Sigmoid colon (tissue), 7 donors: Measurements from ENCODE around the gene DDX5. TPM values are rescaled to one million over a fixed set of nuclear protein-coding genes. Genes with fewer than 3 reads are reported as not detected.

Source experiments
- DNase-seq: peaks from one replicate; pipeline ENCODE4 v3.0.0-alpha.2; 2019
- H3K27ac ChIP-seq, 4 donors: fragments of 200-600 bp; sonication (generic); one replicate each; pipeline ENCODE4 v1.5.1; 2016 to 2019; ENCODE audit warnings: mild to moderate bottlenecking in 1 of 4
- H3K27me3 ChIP-seq, 3 donors: fragments of 200-600 bp; sonication (generic); one replicate each; pipeline ENCODE4 v1.5.1; 2019; ENCODE audit warnings: mild to moderate bottlenecking in 1 of 3
- H3K36me3 ChIP-seq, 4 donors: fragments of 200-600 bp; sonication (generic); one replicate each; pipeline ENCODE4 v1.5.1; 2016 to 2019
- H3K4me1 ChIP-seq, 4 donors: fragments of 200-600 bp; sonication (generic); one replicate each; pipeline ENCODE4 v1.5.1; 2017 to 2019
- H3K4me3 ChIP-seq, 4 donors: fragments of 200-600 bp; sonication (generic); one replicate each; pipeline ENCODE4 v1.5.1; 2017 to 2019; ENCODE audit warnings: mild to moderate bottlenecking in 2 of 4, moderate library complexity in 1 of 4
- H3K9me3 ChIP-seq, 4 donors: fragments of 200-600 bp in 3 of 4; sonication (generic) in 3 of 4; one replicate each; pipeline versions ENCODE4 v1.5.1 to v1.6.1; 2013 to 2019
- CTCF ChIP-seq, 4 experiments: fragments of 450-650 bp in 3 of 4; fragments of 200-600 bp in 1 of 4; IDR thresholded peaks; one replicate each; pipeline ENCODE4 v1.5.1; 2016 to 2019; ENCODE audit warnings: antibody characterized with exemption in 4 of 4, mild to moderate bottlenecking in 3 of 4, moderate library complexity in 2 of 4
- EP300 ChIP-seq, 4 donors: sonication (generic); formaldehyde crosslinking; IDR thresholded peaks; one replicate each; pipeline ENCODE4 v1.6.1; 2017; ENCODE audit warnings: antibody characterized with exemption in 4 of 4
- POLR2A ChIP-seq, 2 donors: fragments of 450-650 bp; IDR thresholded peaks; one replicate each; pipeline ENCODE4 v1.6.1; 2016; ENCODE audit warnings: antibody characterized with exemption in 2 of 2, mild to moderate bottlenecking in 2 of 2, moderate library complexity in 2 of 2
- POLR2AphosphoS5 ChIP-seq, 4 donors: sonication (generic); formaldehyde crosslinking; IDR thresholded peaks; one replicate each; pipeline ENCODE4 v1.6.1; 2017; ENCODE audit warnings: antibody characterized with exemption in 4 of 4
- WGBS, 2 donors: extraction: QIAGEN DNeasy Blood & Tissue Kit; methylation state at CpG; one replicate each; pipeline ENCODE4 v1.1.7; 2013; 5-methylcytosine and 5-hydroxymethylcytosine counted together
- intact Hi-C: fragments of 100-400 bp; cut with DNase I; formaldehyde crosslinking; loops from one replicate; pipeline ENCODE4 v1.15.1; 2023
- polyA plus RNA-seq, 3 donors: library from polyadenylated mRNA; stranded (reverse); fragments of 200-250 nt; gene quantifications; one replicate each; pipeline ENCODE4 v1.2.3, GENCODE V29; 2013
- total RNA-seq, 4 donors: library from RNA; depleted of rRNA; stranded (reverse); fragments of >200 nt; gene quantifications; one replicate each; pipeline ENCODE4 v1.1.0, GENCODE V29; 2016
- donor health status: healthy with polysubstance abuse.
- donor health status: Bipolar disorder and iron deficiency.
- donor health status: healthy.

The DDX5 gene
- 1,000 to 10,000 TPM in 1 of 4 donors, 100 to 1,000 TPM in 3; 488 to 1,652 (median 747) TPM for total RNA-seq
- 100 to 1,000 TPM; 187 to 412 (median 248) TPM for polyA plus RNA-seq

- TF ChIP-seq POLR2A (IDR thresholded peaks at IDR 0.05) (peak; percentile 97), EP300 (IDR thresholded peaks at IDR 0.05) (no peak), POLR2AphosphoS5 (IDR thresholded peaks at IDR 0.05) (peak; percentile 98 to 100 (median 100))
- intact Hi-C loops: loop anchor here (5.0 to 10.0 kb wide), 3 partner anchors 156 to 679 kb away; partner anchors contain the start of genes FTSJ3, PSMC5 and SMURF2
- Histone ChIP-seq H3K9me3 (no peaks in the 10 kb centered on the region), H3K4me1 (peaks cover 0 to 59% (median 51%) of the 10 kb centered on the region in 4 donors), H3K27ac (peak within 1 kb of the TSS; percentile 95 to 100 (median 98)), H3K36me3 (peaks cover 34 to 65% (median 41%) of the 10 kb centered on the region in 4 donors), H3K27me3 (no peaks in the 10 kb centered on the region), H3K4me3 (peak within 1 kb of the TSS; percentile 78 to 90 (median 80))
- peak; percentile 99 for DNase-seq
- WGBS, 2 donors: 0% methylated on average over 31 of the region's 31 CpGs
Measured at GRCh38 chr17:64506201-64506575, at the start of gene DDX5. Gene DDX5 (minus strand): TSS chr17:64506289. CDS start chr17:64506119, 170 bp downstream.

GRCh38 chr17:64555281-64555680, 49.2 kb upstream of the DDX5 start:
- WGBS, 2 donors: 88 to 89% methylated on average over 4 of the region's 4 CpGs
- no peaks in the 10 kb centered on the region for H3K4me1 ChIP-seq
- H3K27me3 ChIP-seq: no peaks in the 10 kb centered on the region
- TF ChIP-seq EP300 (IDR thresholded peaks at IDR 0.05) (no peak), POLR2A (IDR thresholded peaks at IDR 0.05) (no peak), CTCF (IDR thresholded peaks at IDR 0.05) (no peak), POLR2AphosphoS5 (IDR thresholded peaks at IDR 0.05) (no peak)
- H3K4me3 ChIP-seq: no peak overlapping the region
- intact Hi-C loops: loop anchor here (5.0 kb wide), 1 partner anchor 38 kb away; no protein-coding TSS in a partner anchor
- DNase-seq: no peak
- H3K9me3 ChIP-seq: no peaks in the 10 kb centered on the region
- no peak overlapping the region for H3K27ac ChIP-seq
- H3K36me3 ChIP-seq: peaks cover 0 to 83% (median 5%) of the 10 kb centered on the region in 4 donors

- no peaks in the 10 kb centered on the region for H3K27me3 ChIP-seq
- no peak overlapping the region for H3K4me3 ChIP-seq
- H3K36me3 ChIP-seq: peaks cover 0 to 82% (median 5%) of the 10 kb centered on the region in 4 donors
- no peaks in the 10 kb centered on the region for H3K9me3 ChIP-seq
- no peaks in the 10 kb centered on the region for H3K4me1 ChIP-seq
- intact Hi-C loops: no loop called here
- no peak overlapping the region for H3K27ac ChIP-seq
- DNase-seq: no peak
- no peak for TF ChIP-seq POLR2AphosphoS5 (IDR thresholded peaks at IDR 0.05)
- no peak for TF ChIP-seq EP300 (IDR thresholded peaks at IDR 0.05)
- TF ChIP-seq POLR2A (IDR thresholded peaks at IDR 0.05): no peak
- TF ChIP-seq CTCF (IDR thresholded peaks at IDR 0.05): no peak
Measured at GRCh38 chr17:64554028-64554637, 48.0 kb upstream of the DDX5 start.

GRCh38 chr17:64551461-64551860, 45.4 kb upstream of the DDX5 start:
- no peak overlapping the region for H3K27ac ChIP-seq
- TF ChIP-seq EP300 (IDR thresholded peaks at IDR 0.05) (no peak), POLR2AphosphoS5 (IDR thresholded peaks at IDR 0.05) (no peak), CTCF (IDR thresholded peaks at IDR 0.05) (no peak), POLR2A (IDR thresholded peaks at IDR 0.05) (no peak)
- intact Hi-C loops: no loop called here
- H3K9me3 ChIP-seq: no peaks in the 10 kb centered on the region
- H3K36me3 ChIP-seq: peaks cover 0 to 91% (median 11%) of the 10 kb centered on the region in 4 donors
- no peak overlapping the region for H3K4me3 ChIP-seq
- no peaks in the 10 kb centered on the region for H3K27me3 ChIP-seq
- WGBS, 2 donors: 76 to 84% methylated on average over 5 of the region's 5 CpGs
- no peak for DNase-seq
- no peaks in the 10 kb centered on the region for H3K4me1 ChIP-seq

GRCh38 chr17:64547319-64547718, 41.2 kb upstream of the DDX5 start:
- no peak for TF ChIP-seq POLR2A (IDR thresholded peaks at IDR 0.05)
- no peak for TF ChIP-seq EP300 (IDR thresholded peaks at IDR 0.05)
- TF ChIP-seq POLR2AphosphoS5 (IDR thresholded peaks at IDR 0.05): no peak
- no peak for TF ChIP-seq CTCF (IDR thresholded peaks at IDR 0.05)
- Histone ChIP-seq H3K9me3 (no peaks in the 10 kb centered on the region), H3K27me3 (no peaks in the 10 kb centered on the region), H3K4me3 (no peak overlapping the region), H3K27ac (no peak overlapping the region), H3K4me1 (no peaks in the 10 kb centered on the region), H3K36me3 (peaks cover 0 to 81% (median 18%) of the 10 kb centered on the region in 4 donors)
- WGBS, 2 donors: 88 to 95% methylated on average over 10 of the region's 10 CpGs
- no peak for DNase-seq
- intact Hi-C loops: no loop called here
